Measurements from ENCODE around the gene ALLC. TPM values are rescaled to one million over a fixed set of nuclear protein-coding genes. Genes with fewer than 3 reads are reported as not detected.

ALLC gene
- total RNA-seq, 4 donors from 2014 or later = not detected

DNA sequence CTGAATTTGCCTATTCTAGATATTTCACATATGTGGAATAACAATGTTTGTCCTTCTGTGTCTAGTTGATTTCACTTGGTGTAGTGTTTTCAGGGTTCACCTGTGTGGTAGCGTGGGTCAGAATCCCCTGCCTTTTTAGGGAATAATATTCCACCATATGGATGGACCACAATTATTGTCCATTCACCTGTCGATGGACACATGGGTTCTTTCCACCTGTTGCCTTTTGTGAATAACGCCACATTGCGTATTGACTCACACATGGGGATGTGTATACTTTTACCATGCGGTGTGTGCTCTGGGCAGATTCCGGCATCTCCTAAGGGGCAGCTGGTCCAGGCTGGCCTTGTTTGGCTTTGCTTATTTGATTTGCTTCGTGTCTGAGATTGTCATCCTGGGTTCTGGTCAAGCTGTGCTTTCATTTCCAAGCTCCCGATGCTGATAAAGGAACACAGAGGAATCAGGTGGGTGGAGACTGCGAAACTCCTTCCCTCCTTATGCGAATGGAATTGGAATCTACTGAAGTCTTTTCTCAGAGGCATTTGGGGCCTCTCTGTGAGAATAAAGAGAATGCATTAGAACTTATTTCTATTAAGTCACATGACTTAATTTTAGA, 18.9 kb upstream of the ALLC start:
- WGBS, 2 donors (ENCODE audit: low coverage in 1 of 2) = 82 to 98% methylated on average over 6 to 10 of the region's 10 CpGs
- DNase-seq = no peak
- Histone ChIP-seq H3K9me3 (no peaks in the 10 kb centered on the region), H3K36me3 (no peaks in the 10 kb centered on the region), H3K4me3 (no peak overlapping the region), H3K4me1 (no peaks in the 10 kb centered on the region), H3K27ac (no peak overlapping the region), H3K27me3 (no peaks in the 10 kb centered on the region)
- in situ Hi-C loops (cut with MboI; ENCODE audit: low pct_ligation_motif_present in 1 of 4, low pct_unique_long_range_greater_than_20kb in 1 of 4, low sequenced_read_pairs in 3 of 4) = no loop called here
- TF ChIP-seq POLR2AphosphoS5 (IDR thresholded peaks at IDR 0.05) = no peak
- TF ChIP-seq CTCF (IDR thresholded peaks at IDR 0.05) = no peak
- TF ChIP-seq EP300 (IDR thresholded peaks at IDR 0.05; ENCODE audit: low read depth) = no peak
- TF ChIP-seq POLR2A (IDR thresholded peaks at IDR 0.05) = no peak
- intact Hi-C loops (cut with DNase I; ENCODE audit: low total_unique reads) = no loop called here

GRCh38 chr2:3639653-3640052, 18.3 kb upstream of the ALLC start:
- no peak for TF ChIP-seq POLR2A (IDR thresholded peaks at IDR 0.05)
- no peak for TF ChIP-seq EP300 (IDR thresholded peaks at IDR 0.05; ENCODE audit: low read depth)
- no peak for TF ChIP-seq CTCF (IDR thresholded peaks at IDR 0.05)
- no peak for TF ChIP-seq POLR2AphosphoS5 (IDR thresholded peaks at IDR 0.05)
- Histone ChIP-seq H3K9me3 (no peaks in the 10 kb centered on the region), H3K27me3 (no peaks in the 10 kb centered on the region), H3K4me3 (no peak overlapping the region), H3K36me3 (no peaks in the 10 kb centered on the region), H3K27ac (no peak overlapping the region), H3K4me1 (no peaks in the 10 kb centered on the region)
- in situ Hi-C loops (cut with MboI; ENCODE audit: low pct_ligation_motif_present in 1 of 4, low pct_unique_long_range_greater_than_20kb in 1 of 4, low sequenced_read_pairs in 3 of 4) (no loop called here), intact Hi-C loops (cut with DNase I; ENCODE audit: low total_unique reads) (no loop called here)
- 84 to 100% methylated on average over 2 to 8 of the region's 8 CpGs for WGBS, 2 donors (ENCODE audit: low coverage in 1 of 2)
- no peak for DNase-seq

DNA sequence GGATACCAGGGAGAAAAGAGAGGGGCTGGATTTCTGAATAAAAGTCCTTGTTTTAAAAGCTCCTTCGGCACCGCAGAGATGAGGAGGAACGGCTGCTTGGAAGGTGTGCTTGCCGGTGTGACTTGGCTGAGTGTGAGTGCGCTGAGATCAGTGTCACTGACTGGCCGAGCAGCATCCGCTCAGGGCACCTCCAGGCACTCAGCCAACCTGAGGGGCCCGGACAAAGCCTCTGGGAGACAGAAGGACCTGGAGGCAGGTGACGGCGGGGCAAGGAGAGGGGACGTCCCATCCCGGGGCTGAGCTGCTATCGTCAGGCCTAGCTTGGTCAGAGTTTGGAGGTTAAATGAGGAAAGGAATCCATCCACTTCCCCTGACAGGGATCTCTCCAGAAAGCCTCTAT, 16.8 kb upstream of the ALLC start:
- no peaks in the 10 kb centered on the region for H3K36me3 ChIP-seq
- no peaks in the 10 kb centered on the region for H3K4me1 ChIP-seq
- intact Hi-C loops (cut with DNase I; ENCODE audit: low total_unique reads) (no loop called here), in situ Hi-C loops (cut with MboI; ENCODE audit: low pct_ligation_motif_present in 1 of 4, low pct_unique_long_range_greater_than_20kb in 1 of 4, low sequenced_read_pairs in 3 of 4) (no loop called here)
- no peaks in the 10 kb centered on the region for H3K9me3 ChIP-seq
- no peak for TF ChIP-seq CTCF (IDR thresholded peaks at IDR 0.05)
- TF ChIP-seq EP300 (IDR thresholded peaks at IDR 0.05; ENCODE audit: low read depth) = no peak
- no peak for TF ChIP-seq POLR2AphosphoS5 (IDR thresholded peaks at IDR 0.05)
- no peak for TF ChIP-seq POLR2A (IDR thresholded peaks at IDR 0.05)
- no peak overlapping the region for H3K27ac ChIP-seq
- H3K4me3 ChIP-seq = no peak overlapping the region
- WGBS, 2 donors (ENCODE audit: low coverage in 1 of 2) = 88 to 92% methylated on average over 5 to 13 of the region's 13 CpGs
- no peak for DNase-seq
- no peaks in the 10 kb centered on the region for H3K27me3 ChIP-seq

DNA sequence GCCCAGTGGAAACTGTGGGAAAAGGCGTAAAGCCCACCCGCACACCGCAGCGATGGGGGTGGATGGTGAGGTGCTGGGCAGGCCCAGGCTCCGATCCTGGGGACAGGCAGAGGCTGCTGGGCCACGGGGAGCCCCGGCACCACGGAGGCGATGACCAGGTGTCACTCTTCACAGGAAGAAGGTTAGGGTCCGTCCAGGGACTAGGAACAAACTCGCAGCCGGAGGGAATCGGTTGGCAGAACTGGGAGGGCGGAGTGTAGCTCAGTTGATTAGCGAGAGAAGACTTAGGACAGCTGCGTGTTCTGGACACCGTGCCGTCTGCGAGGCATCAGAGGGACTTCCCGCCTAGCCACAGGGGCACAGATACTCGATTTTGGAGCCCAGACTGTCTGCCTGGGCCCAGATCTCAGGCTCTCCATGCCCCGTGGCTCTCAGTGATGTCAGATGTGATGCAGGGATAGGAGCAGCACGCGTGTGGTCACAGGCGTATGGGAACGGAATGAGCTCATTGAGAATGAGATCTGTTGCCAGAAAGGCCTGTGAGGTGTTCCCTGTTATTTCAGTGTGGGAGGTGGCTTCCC, 16.1 kb upstream of the ALLC start:
- no peak overlapping the region for H3K4me3 ChIP-seq
- no peaks in the 10 kb centered on the region for H3K27me3 ChIP-seq
- intact Hi-C loops (cut with DNase I; ENCODE audit: low total_unique reads) (no loop called here), in situ Hi-C loops (cut with MboI; ENCODE audit: low pct_ligation_motif_present in 1 of 4, low pct_unique_long_range_greater_than_20kb in 1 of 4, low sequenced_read_pairs in 3 of 4) (no loop called here)
- DNase-seq = no peak
- no peaks in the 10 kb centered on the region for H3K36me3 ChIP-seq
- H3K9me3 ChIP-seq = no peaks in the 10 kb centered on the region
- no peaks in the 10 kb centered on the region for H3K4me1 ChIP-seq
- no peak for TF ChIP-seq POLR2AphosphoS5 (IDR thresholded peaks at IDR 0.05)
- TF ChIP-seq POLR2A (IDR thresholded peaks at IDR 0.05) = no peak
- no peak for TF ChIP-seq CTCF (IDR thresholded peaks at IDR 0.05)
- no peak for TF ChIP-seq EP300 (IDR thresholded peaks at IDR 0.05; ENCODE audit: low read depth)
- WGBS, 2 donors (ENCODE audit: low coverage in 1 of 2) = 85 to 92% methylated on average over 16 to 24 of the region's 26 CpGs
- no peak overlapping the region for H3K27ac ChIP-seq

All from transverse colon (tissue), 4 donors.